PC-3 (cell line): Measurements from ENCODE around the gene KIF1C. TPM values are rescaled to one million over a fixed set of nuclear protein-coding genes. Genes with fewer than 3 reads are reported as not detected.
A peak's percentile ranks its signal among the peaks of the same experiment; 100 is the strongest.

Source experiments
- ATAC-seq: fragments of 200-7000 bp; cut with Tn5 transposase; 2 replicates; pipeline ENCODE4 v1.9.1; 2020; ENCODE audit warnings: mild to moderate bottlenecking, moderate library complexity
- BruUV-seq: library from RNA; stranded (reverse); fragments of 400-500 nt; replicated peaks from 2 replicates; lab custom pipeline; 2021; lab: Mats Ljungman, UMichigan
- CTCF ChIA-PET: fragments of 300-600 bp; sonication (Branson Sonifier 250); formaldehyde crosslinking; loops from one replicate; lab custom pipeline; 2022; ENCODE audit warnings: antibody characterized with exemption; lab: Charles Lee
- POLR2A ChIA-PET: fragments of 300-600 bp; sonication (Branson Sonifier 250); formaldehyde crosslinking; loops from one replicate; lab custom pipeline; 2022; ENCODE audit warnings: antibody characterized with exemption; ENCODE audit not compliant: unreplicated experiment; lab: Charles Lee
- DNase-seq: peaks from one replicate; pipeline ENCODE4 v3.0.0-alpha.2; 2015
- H2AFZ ChIP-seq: fragments of 300-600 bp; sonication (generic); 2 replicates; pipeline ENCODE4 v1.6.0; 2016; ENCODE audit warnings: antibody characterized with exemption, low read length
- H3F3A ChIP-seq: fragments of 300-600 bp; sonication (generic); one replicate; pipeline ENCODE4 v1.6.0; 2017; ENCODE audit warnings: antibody characterized with exemption, low read length, control low read depth, mild to moderate bottlenecking; ENCODE audit not compliant: unreplicated experiment
- H3K27ac ChIP-seq: fragments of 300-600 bp; sonication (generic); 2 replicates; pipeline ENCODE4 v1.5.1; 2016; ENCODE audit warnings: mild to moderate bottlenecking, low read length
- H3K27me3 ChIP-seq: fragments of 300-600 bp; sonication (generic); 2 replicates; pipeline ENCODE4 v1.6.1; 2016; ENCODE audit warnings: low read length, mixed read lengths
- H3K36me3 ChIP-seq: fragments of 300-600 bp; sonication (generic); 2 replicates; pipeline ENCODE4 v1.6.1; 2016; ENCODE audit warnings: low read depth, mixed run types, low read length, mixed read lengths
- H3K4me1 ChIP-seq: fragments of 300-600 bp; sonication (generic); 2 replicates; pipeline ENCODE4 v1.5.1; 2016; ENCODE audit warnings: low read length; ENCODE audit not compliant: insufficient read depth
- H3K4me2 ChIP-seq: fragments of 300-600 bp; sonication (generic); 2 replicates; pipeline ENCODE4 v1.6.0; 2016; ENCODE audit warnings: low read length
- H3K4me3 ChIP-seq: fragments of 300-600 bp; sonication (generic); 2 replicates; pipeline ENCODE4 v1.5.1; 2016; ENCODE audit warnings: mild to moderate bottlenecking, low read length, mixed read lengths
- H3K79me2 ChIP-seq: fragments of 300-600 bp; sonication (generic); 2 replicates; pipeline ENCODE4 v1.6.1; 2017; ENCODE audit warnings: low read length, mixed read lengths
- H3K9ac ChIP-seq: fragments of 300-600 bp; sonication (generic); 2 replicates; pipeline ENCODE4 v1.6.0; 2016; ENCODE audit warnings: mild to moderate bottlenecking, low read length
- H3K9me2 ChIP-seq: fragments of 300-600 bp; sonication (generic); replicated peaks from 2 replicates; pipeline ENCODE4 v1.6.1; 2016; ENCODE audit warnings: mixed run types, low read length, mixed read lengths
- H3K9me3 ChIP-seq: fragments of 300-600 bp; sonication (generic); 2 replicates; pipeline ENCODE4 v1.6.1; 2016; ENCODE audit warnings: low read length, mixed read lengths
- H4K20me1 ChIP-seq: fragments of 300-600 bp; sonication (generic); 2 replicates; pipeline ENCODE4 v1.6.1; 2016; ENCODE audit warnings: low read length, mixed read lengths
- EZH2 ChIP-seq: fragments of 300-600 bp; sonication (generic); IDR thresholded peaks from one replicate; pipeline ENCODE4 v1.6.1; 2017; ENCODE audit warnings: antibody characterized with exemption, mild to moderate bottlenecking, low read length; ENCODE audit not compliant: unreplicated experiment
- EZH2phosphoT487 ChIP-seq: fragments of 300-600 bp; sonication (generic); IDR thresholded peaks from 2 replicates; pipeline ENCODE4 v1.6.1; 2018; ENCODE audit warnings: mild to moderate bottlenecking, antibody characterized with exemption, low read length, borderline replicate concordance
- intact Hi-C: fragments of 100-400 bp; cut with micrococcal nuclease; formaldehyde crosslinking; loops from 2 replicates; pipeline ENCODE4 v1.9.0; 2023
- total RNA-seq: library from RNA; depleted of rRNA; stranded (reverse); fragments of >200 nt; gene quantifications from 2 replicates; pipeline ENCODE4 v1.2.3, GENCODE V29; 2014
- TF ChIP-seq, protein P1 (sequence below): fragments of 300-600 bp; sonication (generic); conservative IDR thresholded peaks from 2 replicates; pipeline ENCODE4 v1.5.1; 2017; ENCODE audit warnings: antibody characterized with exemption, low read depth, mild to moderate bottlenecking, low read length

Gene KIF1C
- total RNA-seq, 1 experiment from 2014 or later, result 60.9 TPM

DNA sequence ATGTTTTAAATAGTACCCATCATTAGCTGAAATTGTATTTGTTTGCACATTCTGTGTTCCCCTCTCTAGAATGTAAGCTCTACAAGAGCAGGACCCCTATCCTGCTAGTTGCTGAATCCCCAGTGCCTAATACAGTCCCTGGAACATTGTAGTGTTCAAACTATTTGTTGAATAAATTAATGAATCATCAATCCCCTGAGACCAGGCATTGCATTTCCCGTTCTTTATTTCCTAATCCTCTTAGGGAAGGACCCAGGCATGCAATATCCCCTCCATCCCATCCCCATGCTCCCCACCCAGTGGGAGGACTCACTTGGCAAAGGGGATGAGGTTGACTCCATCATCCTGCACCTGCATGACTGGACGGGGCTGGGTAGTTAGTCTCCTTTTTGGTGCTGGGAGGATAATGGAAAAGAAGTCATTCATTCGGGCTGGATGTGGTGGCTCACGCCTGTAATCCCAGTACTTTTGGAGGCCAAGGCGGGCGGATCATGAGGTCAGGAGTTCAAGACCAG, 3.6 kb upstream of the KIF1C start:
- ChIA-PET CTCF (no interaction called here), POLR2A (no interaction called here)
- TF ChIP-seq EZH2phosphoT487 (no peak), EZH2 (no peak)
- TF ChIP-seq, protein P1, sequence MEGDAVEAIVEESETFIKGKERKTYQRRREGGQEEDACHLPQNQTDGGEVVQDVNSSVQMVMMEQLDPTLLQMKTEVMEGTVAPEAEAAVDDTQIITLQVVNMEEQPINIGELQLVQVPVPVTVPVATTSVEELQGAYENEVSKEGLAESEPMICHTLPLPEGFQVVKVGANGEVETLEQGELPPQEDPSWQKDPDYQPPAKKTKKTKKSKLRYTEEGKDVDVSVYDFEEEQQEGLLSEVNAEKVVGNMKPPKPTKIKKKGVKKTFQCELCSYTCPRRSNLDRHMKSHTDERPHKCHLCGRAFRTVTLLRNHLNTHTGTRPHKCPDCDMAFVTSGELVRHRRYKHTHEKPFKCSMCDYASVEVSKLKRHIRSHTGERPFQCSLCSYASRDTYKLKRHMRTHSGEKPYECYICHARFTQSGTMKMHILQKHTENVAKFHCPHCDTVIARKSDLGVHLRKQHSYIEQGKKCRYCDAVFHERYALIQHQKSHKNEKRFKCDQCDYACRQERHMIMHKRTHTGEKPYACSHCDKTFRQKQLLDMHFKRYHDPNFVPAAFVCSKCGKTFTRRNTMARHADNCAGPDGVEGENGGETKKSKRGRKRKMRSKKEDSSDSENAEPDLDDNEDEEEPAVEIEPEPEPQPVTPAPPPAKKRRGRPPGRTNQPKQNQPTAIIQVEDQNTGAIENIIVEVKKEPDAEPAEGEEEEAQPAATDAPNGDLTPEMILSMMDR, result no peak
- DNase-seq, result no peak
- H3K27me3 ChIP-seq, result no peaks in the 10 kb centered on the region
- no peak overlapping the region for H3K4me3 ChIP-seq
- no peaks in the 10 kb centered on the region for H4K20me1 ChIP-seq
- BruUV-seq, result no TSS peak
- H3K79me2 ChIP-seq, result peaks cover 13% of the 10 kb centered on the region
- H2AFZ ChIP-seq, result no peak overlapping the region
- H3K27ac ChIP-seq, result no peak overlapping the region
- intact Hi-C loops, result no loop called here
- H3K4me2 ChIP-seq, result no peak overlapping the region
- H3K4me1 ChIP-seq, result 0 out of 2 replicates have a peak, but pooled peaks cover 1% of the 10 kb centered on the region
- H3K9ac ChIP-seq, result no peak overlapping the region
- ATAC-seq, result no peak
- no peaks in the 10 kb centered on the region for H3K9me3 ChIP-seq
- no peaks in the 10 kb centered on the region for H3F3A ChIP-seq
- no peaks in the 10 kb centered on the region for H3K9me2 ChIP-seq
- no peaks in the 10 kb centered on the region for H3K36me3 ChIP-seq

DNA sequence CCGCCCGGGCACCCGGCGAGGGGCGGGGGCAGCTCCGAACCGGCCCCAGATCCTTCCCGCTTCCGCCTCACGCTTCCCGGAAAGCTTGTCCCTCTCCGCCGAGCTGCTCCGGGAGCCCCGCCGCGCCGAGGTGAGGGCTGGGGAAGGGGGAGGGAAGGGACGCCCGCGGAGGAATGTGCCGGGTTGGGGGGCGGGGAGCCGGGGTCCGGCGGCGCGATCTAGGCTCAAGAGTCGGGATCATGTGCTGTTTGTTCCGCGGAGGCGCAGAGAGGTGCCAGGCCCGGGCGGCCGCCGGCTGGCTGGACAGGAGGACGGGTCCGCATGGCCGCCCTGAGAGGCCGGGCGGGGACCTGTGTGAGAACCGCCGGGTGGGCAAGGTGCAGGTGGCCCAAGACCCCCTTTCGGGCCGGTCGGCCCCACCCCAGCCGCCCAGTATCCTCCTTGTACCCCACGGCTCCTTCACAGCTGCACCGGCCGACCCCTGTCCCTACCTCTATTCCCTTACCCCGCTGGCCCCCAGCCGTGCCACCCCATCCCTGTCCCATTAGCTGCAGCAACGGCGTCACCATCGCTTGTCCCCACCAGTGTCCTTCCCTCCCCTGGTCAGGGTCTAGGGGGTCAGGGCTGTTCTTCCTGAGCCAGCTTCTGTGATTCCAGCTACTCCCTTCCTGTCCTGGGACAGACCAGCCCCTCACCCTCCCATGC, 429 bp downstream of the KIF1C start:
- Histone ChIP-seq H3K36me3 (no peaks in the 10 kb centered on the region; the same call in none of the 2 replicates), H4K20me1 (no peaks in the 10 kb centered on the region), H3K9me2 (no peaks in the 10 kb centered on the region), H3K9ac (peak overlapping the region; percentile 71), H3F3A (no peaks in the 10 kb centered on the region), H3K4me3 (peak overlapping the region; percentile 79), H3K4me1 (0 out of 2 replicates have a peak, but pooled peaks cover 9% of the 10 kb centered on the region), H2AFZ (peak overlapping the region; percentile 75), H3K9me3 (no peaks in the 10 kb centered on the region), H3K27me3 (no peaks in the 10 kb centered on the region), H3K4me2 (peak overlapping the region; percentile 97), H3K79me2 (peaks cover 27% of the 10 kb centered on the region), H3K27ac (no peak overlapping the region)
- no peak for DNase-seq
- BruUV-seq, result no TSS peak
- peak; percentile 16 for ATAC-seq
- POLR2A ChIA-PET, result no interaction called here
- CTCF ChIA-PET, result interaction anchor here (0.6 kb wide), 1 partner anchor 13 kb away, joined by 3 read pairs; no protein-coding TSS in a partner anchor
- TF ChIP-seq EZH2phosphoT487, result no peak
- TF ChIP-seq EZH2, result no peak
- TF ChIP-seq, protein P1, result no peak
- intact Hi-C loops, result no loop called here
